Endodermal cell (in vitro differentiated cells): ENCODE data around the gene ACTN1. TPM values are rescaled to one million over a fixed set of nuclear protein-coding genes. Genes with fewer than 3 reads are reported as not detected.
A peak's percentile ranks its signal among the peaks of the same experiment; 100 is the strongest.

Experiments
- DNase-seq: peaks from one replicate; pipeline ENCODE4 v3.0.0-alpha.2; 2017
- H3K27ac ChIP-seq: 2 replicates; pipeline ENCODE4 v1.5.1; 2013; ENCODE audit warnings: mild to moderate bottlenecking, low read depth, low read length, moderate library complexity
- H3K27me3 ChIP-seq: 2 replicates; pipeline ENCODE4 v1.6.1; 2013; ENCODE audit warnings: mild to moderate bottlenecking, low read length, moderate library complexity; ENCODE audit not compliant: insufficient read depth, control insufficient read depth, poor library complexity, severe bottlenecking
- H3K36me3 ChIP-seq: 2 replicates; pipeline ENCODE4 v1.7.0; 2013; ENCODE audit warnings: mild to moderate bottlenecking, low read length, moderate library complexity; ENCODE audit not compliant: control insufficient read depth, insufficient read depth
- H3K4me1 ChIP-seq: one replicate; pipeline ENCODE4 v1.7.0; 2013; ENCODE audit warnings: low read length; ENCODE audit not compliant: control insufficient read depth, insufficient read depth
- H3K4me3 ChIP-seq: 2 replicates; pipeline ENCODE4 v1.5.1; 2013; ENCODE audit warnings: mild to moderate bottlenecking, low read length, moderate library complexity
- H3K9ac ChIP-seq: 2 replicates; pipeline ENCODE4 v1.6.1; 2013; ENCODE audit warnings: mild to moderate bottlenecking, low read length, moderate library complexity; ENCODE audit not compliant: poor library complexity, severe bottlenecking; ENCODE audit errors: extremely low read depth
- H3K9me3 ChIP-seq: 2 replicates; pipeline ENCODE4 v1.6.1; 2013; ENCODE audit warnings: mild to moderate bottlenecking, low read length, moderate library complexity; ENCODE audit not compliant: control insufficient read depth
- H3K27ac Mint-ChIP-seq: 2 replicates; pipeline ENCODE4 v1.8.0; 2020; ENCODE audit warnings: mixed read lengths
- H3K27me3 Mint-ChIP-seq: 2 replicates; pipeline ENCODE4 v1.8.0; 2021; ENCODE audit warnings: mild to moderate bottlenecking, mixed read lengths; ENCODE audit not compliant: insufficient read depth
- H3K36me3 Mint-ChIP-seq: 2 replicates; pipeline ENCODE4 v1.8.0; 2020; ENCODE audit warnings: low read depth, mixed read lengths
- H3K4me1 Mint-ChIP-seq: 2 replicates; pipeline ENCODE4 v1.8.0; 2020; ENCODE audit warnings: mixed read lengths
- H3K4me3 Mint-ChIP-seq: 2 replicates; pipeline ENCODE4 v1.8.0; 2020; ENCODE audit warnings: mild to moderate bottlenecking, moderate library complexity, mixed read lengths
- H3K9me3 Mint-ChIP-seq: 2 replicates; pipeline ENCODE4 v1.8.0; 2020; ENCODE audit warnings: mild to moderate bottlenecking, mixed read lengths
- whole genome bisulfite sequencing, 2 experiments: methylation state at CpG; one replicate each; pipeline versions ENCODE4 v1.1.5 to v1.1.7; 2013; ENCODE audit warnings: missing lambda C conversion rate in 2 of 2, mixed read lengths in 1 of 2; ENCODE audit not compliant: insufficient coverage in 1 of 2, insufficient read length in 1 of 2; 5-methylcytosine and 5-hydroxymethylcytosine counted together
- total RNA-seq, 2 donors: library from RNA; stranded (reverse); fragmentation: NEBNext Ultra II Directional in 1 of 2; extraction: Animal tissue kit (Norgen Biotek cat#: 25700) in 1 of 2; gene quantifications; 2 replicates in 1 of 2; 3 replicates in 1 of 2; pipeline ENCODE4 v1.2.1, GENCODE V29; 2021
- TF ChIP-seq, protein P1 (sequence below): fragments of 200-600 bp; sonication (generic); conservative IDR thresholded peaks from 2 replicates; pipeline ENCODE4 v1.5.0; 2021; ENCODE audit warnings: antibody characterized with exemption, mild to moderate bottlenecking

Gene ACTN1
- total RNA-seq, 2 donors from 2014 or later = 190 to 275 TPM

DNA sequence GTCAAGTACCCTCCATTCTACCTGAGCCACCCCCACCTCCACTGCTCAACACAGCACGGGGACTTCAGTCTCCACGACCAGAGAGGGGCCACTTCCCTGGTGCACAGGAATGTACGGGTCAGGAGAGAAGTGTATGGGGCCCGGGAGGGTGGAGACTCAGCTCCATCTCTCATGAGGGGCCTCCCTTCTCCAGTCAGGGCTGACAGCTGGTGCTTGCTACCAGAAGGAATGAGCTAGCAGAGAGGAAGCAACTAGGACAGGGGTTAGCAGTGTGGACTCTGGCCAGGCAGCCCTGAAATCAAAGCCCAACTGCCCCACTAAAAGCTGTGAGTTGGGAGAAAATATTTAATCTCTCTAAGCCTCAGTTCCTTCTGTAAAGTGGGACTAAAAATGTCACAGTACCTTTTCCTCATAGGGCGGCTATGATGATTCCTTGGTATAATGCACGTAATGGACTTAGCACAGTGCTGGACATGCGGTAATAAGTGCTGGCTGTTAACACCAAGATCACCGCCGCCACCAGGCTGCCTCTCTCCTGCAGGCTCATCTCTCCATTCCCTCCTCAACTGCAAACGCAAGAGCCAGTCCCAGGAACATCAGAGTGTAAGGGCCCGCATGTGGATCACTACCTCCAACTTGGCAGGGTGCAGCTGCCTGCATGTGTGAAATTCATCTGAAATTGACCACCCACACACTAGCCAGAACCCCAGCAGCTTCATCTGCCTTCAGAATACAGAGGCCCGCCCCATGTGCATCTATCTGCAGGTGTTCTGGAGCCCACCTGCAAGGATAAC, 14.6 kb downstream of the ACTN1 start:
- H3K4me3 Mint-ChIP-seq = no peak overlapping the region
- peaks cover 12% of the 10 kb centered on the region for H3K36me3 Mint-ChIP-seq
- 92 to 94% methylated on average over 8 to 12 of the region's 12 CpGs for WGBS, 2 experiments
- TF ChIP-seq, protein P1, sequence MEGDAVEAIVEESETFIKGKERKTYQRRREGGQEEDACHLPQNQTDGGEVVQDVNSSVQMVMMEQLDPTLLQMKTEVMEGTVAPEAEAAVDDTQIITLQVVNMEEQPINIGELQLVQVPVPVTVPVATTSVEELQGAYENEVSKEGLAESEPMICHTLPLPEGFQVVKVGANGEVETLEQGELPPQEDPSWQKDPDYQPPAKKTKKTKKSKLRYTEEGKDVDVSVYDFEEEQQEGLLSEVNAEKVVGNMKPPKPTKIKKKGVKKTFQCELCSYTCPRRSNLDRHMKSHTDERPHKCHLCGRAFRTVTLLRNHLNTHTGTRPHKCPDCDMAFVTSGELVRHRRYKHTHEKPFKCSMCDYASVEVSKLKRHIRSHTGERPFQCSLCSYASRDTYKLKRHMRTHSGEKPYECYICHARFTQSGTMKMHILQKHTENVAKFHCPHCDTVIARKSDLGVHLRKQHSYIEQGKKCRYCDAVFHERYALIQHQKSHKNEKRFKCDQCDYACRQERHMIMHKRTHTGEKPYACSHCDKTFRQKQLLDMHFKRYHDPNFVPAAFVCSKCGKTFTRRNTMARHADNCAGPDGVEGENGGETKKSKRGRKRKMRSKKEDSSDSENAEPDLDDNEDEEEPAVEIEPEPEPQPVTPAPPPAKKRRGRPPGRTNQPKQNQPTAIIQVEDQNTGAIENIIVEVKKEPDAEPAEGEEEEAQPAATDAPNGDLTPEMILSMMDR = no peak
- H3K27me3 ChIP-seq = no peaks in the 10 kb centered on the region
- H3K9me3 Mint-ChIP-seq = no peaks in the 10 kb centered on the region
- no peaks in the 10 kb centered on the region for H3K9me3 ChIP-seq
- DNase-seq = peak; percentile 55
- H3K27ac ChIP-seq = no peak overlapping the region
- peaks cover 84% of the 10 kb centered on the region for H3K36me3 ChIP-seq
- no peak overlapping the region for H3K4me3 ChIP-seq
- H3K4me1 Mint-ChIP-seq = peaks cover 55% of the 10 kb centered on the region
- H3K27me3 Mint-ChIP-seq = no peaks in the 10 kb centered on the region
- H3K9ac ChIP-seq = no peak overlapping the region
- peaks cover 17% of the 10 kb centered on the region for H3K4me1 ChIP-seq
- H3K27ac Mint-ChIP-seq = no peak overlapping the region

DNA sequence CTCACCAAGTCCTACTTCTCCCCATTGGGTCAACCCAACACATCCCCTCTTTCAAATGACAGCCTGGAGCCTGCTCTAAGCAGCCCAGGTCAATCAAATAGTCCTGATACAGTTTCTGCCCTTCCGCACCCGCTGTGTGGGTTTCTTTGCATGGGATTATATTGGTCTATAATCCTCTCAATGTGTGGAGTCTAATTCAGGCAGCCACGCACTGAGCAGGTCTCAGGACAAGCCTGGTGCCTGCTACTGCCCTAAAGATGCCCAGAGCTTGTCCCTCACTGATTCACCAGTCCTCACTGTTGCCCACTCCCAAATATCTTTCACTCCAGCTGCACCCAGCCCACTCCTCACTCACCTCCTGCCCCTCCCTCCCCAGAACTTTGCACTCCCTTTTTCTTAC, 16.4 kb downstream of the ACTN1 start:
- Mint-ChIP-seq H3K36me3 (peaks cover 20% of the 10 kb centered on the region), H3K27me3 (no peaks in the 10 kb centered on the region), H3K9me3 (no peaks in the 10 kb centered on the region), H3K4me3 (no peak overlapping the region), H3K4me1 (peaks cover 55% of the 10 kb centered on the region), H3K27ac (peak overlapping the region; percentile 76)
- no peak for DNase-seq
- no peak overlapping the region for H3K4me3 ChIP-seq
- no peak overlapping the region for H3K27ac ChIP-seq
- H3K27me3 ChIP-seq = no peaks in the 10 kb centered on the region
- H3K9me3 ChIP-seq = no peaks in the 10 kb centered on the region
- peaks cover 17% of the 10 kb centered on the region for H3K4me1 ChIP-seq
- WGBS, 2 experiments = 92 to 99% methylated on average over 2 to 3 of the region's 3 CpGs
- H3K36me3 ChIP-seq = peaks cover 84% of the 10 kb centered on the region
- no peak overlapping the region for H3K9ac ChIP-seq
- TF ChIP-seq, protein P1 = no peak

DNA sequence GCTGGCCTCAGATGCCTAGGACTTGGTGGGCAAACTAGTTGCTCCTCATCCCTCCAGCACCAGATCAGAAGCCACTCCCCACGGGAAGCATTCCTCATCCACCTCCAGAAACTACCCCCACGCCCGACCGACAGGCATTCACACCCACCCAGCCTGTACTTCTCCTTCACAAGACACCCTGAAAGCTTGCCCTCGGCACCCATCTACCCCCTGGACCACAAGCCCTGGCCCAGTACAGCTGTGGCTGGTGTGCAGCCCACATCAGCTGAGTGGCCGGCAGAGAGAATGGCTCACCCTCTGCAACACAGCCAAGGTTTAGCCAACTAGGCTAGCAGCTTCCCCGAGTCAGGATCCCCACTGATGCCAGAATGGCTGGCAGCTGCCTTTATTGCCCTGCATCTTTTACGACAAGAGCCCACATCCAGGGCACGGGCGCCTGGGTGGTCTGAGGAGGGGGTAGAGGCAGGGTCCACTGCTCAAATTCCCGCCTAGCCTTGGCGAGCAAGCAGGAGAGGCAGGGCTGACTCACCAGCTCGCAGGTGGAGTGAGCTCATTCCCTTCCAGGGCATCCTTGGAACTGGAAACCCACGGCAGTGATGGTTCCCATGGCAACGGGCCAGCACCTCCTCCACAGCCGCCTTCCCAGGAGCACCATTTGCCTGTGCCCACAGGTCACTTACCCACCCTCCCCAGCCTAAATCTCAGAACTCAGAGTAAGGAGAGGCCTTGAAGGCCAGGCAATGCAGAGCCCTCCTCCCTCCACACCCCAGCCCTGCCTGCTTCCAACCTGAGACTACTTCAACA, 17.1 kb downstream of the ACTN1 start:
- no peak overlapping the region for H3K4me3 Mint-ChIP-seq
- WGBS, 2 experiments = 80 to 91% methylated on average over 11 to 16 of the region's 16 CpGs
- TF ChIP-seq, protein P1 = no peak
- peaks cover 24% of the 10 kb centered on the region for H3K36me3 Mint-ChIP-seq
- H3K4me1 Mint-ChIP-seq = peaks cover 55% of the 10 kb centered on the region
- Histone ChIP-seq H3K9ac (no peak overlapping the region), H3K36me3 (peaks cover 85% of the 10 kb centered on the region), H3K4me1 (peaks cover 14% of the 10 kb centered on the region), H3K9me3 (no peaks in the 10 kb centered on the region), H3K4me3 (no peak overlapping the region), H3K27me3 (no peaks in the 10 kb centered on the region), H3K27ac (peak overlapping the region; percentile 10)
- H3K27ac Mint-ChIP-seq = peak overlapping the region; percentile 76
- H3K27me3 Mint-ChIP-seq = no peaks in the 10 kb centered on the region
- no peaks in the 10 kb centered on the region for H3K9me3 Mint-ChIP-seq
- DNase-seq = peak; percentile 85
